H1 (cell line): ENCODE data around the gene CYTH1. TPM values are rescaled to one million over a fixed set of nuclear protein-coding genes. Genes with fewer than 3 reads are reported as not detected.

Experiments
- EP300 ChIP-seq, 2 experiments: IDR thresholded peaks; 1 replicate in 1 of 2; 2 replicates in 1 of 2; pipeline ENCODE4 v1.6.1; 2011 to 2012; ENCODE audit warnings: low read depth in 2 of 2, low read length in 2 of 2, mild to moderate bottlenecking in 2 of 2, borderline replicate concordance in 1 of 2, inconsistent platforms in 1 of 2, moderate library complexity in 1 of 2
- NANOG ChIP-seq: IDR thresholded peaks from 2 replicates; pipeline ENCODE4 v1.6.1; 2011; ENCODE audit warnings: low read length, low read depth, mild to moderate bottlenecking, inconsistent platforms; ENCODE audit not compliant: insufficient read depth, poor library complexity, severe bottlenecking
- RNF2 ChIP-seq: fragments of 200-900, 300-1000 bp; sonication (generic); IDR thresholded peaks from 2 replicates; pipeline ENCODE4 v1.7.1; 2016; ENCODE audit warnings: borderline replicate concordance, low read depth, mild to moderate bottlenecking, antibody characterized with exemption, low read length; ENCODE audit not compliant: poor library complexity, severe bottlenecking; ENCODE audit errors: missing control alignments
- polyA plus RNA-seq, 7 experiments: library from polyadenylated mRNA; depleted of rRNA in 3 of 7; stranded (reverse) in 5 of 7; unstranded in 2 of 7; fragments of >200 nt in 5 of 7; fragments of 200-250 nt in 2 of 7; gene quantifications; 1 replicate in 5 of 7; 2 replicates in 1 of 7; 4 replicates in 1 of 7; pipeline versions ENCODE4 v1.2.1 to v1.2.3, GENCODE V29; 2011 to 2013; ENCODE audit warnings: missing spikeins in 2 of 7, mixed read lengths in 2 of 7
- total RNA-seq: library from RNA; stranded (reverse); fragmentation: NEBNext Ultra II Directional; extraction: Animal tissue kit (Norgen Biotek cat#: 25700); gene quantifications from 2 replicates; pipeline ENCODE4 v1.2.1, GENCODE V29; 2021

The CYTH1 gene
- total and polyA plus RNA-seq, 2 of the 8 experiments (the other 6 are each of a cell fraction or from before 2014, with no cell fraction given) = 12.8 to 14.8 TPM

GRCh38 chr17:78767806-78768205 lies 14.3 kb downstream of the CYTH1 start (continued):
- TF ChIP-seq EP300 (IDR thresholded peaks at IDR 0.05; ENCODE audit: borderline replicate concordance in 1 of 2, low read depth in 2 of 2, low read length in 2 of 2) (no peak), RNF2 (no peak), NANOG (no peak)
